ENCODE data around the gene APBB2.
"Not testable (repeated sequence)": the region's sequence is repeated elsewhere in the genome, so short reads cannot be mapped to it uniquely, and the experiment has no call there.

Gene APBB2

DNA sequence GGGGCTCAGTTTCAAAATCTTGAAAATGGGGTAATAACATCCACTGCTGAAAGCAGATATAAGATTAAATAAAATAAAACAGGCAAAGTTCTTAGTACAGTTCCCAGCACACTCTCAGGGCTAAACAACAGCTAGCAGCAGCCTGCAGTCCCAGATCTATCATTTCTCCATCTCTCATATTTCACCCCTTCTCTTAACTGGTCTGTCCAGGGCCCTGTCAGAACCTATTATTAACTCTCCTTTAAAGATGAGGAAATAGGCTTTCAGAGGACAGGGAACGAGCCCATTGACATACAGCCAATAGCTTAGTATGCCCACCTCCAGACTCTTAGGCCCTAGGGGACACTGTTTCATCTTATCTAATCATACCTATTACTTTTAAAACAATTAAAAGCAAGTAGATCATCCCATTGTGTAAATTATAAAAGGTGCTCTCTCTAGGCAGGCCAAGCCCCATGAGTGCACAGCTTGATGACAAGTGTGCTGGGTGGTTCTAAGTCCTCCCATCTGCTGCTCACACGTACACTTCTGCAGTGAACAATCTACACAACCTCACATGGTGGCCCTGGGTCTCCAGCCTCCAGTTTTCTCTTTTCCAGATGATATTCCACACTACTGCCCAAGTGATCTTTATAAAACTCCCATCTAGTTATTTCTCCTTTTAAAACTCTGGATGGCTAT, 119.0 kb downstream of the APBB2 start:
- DNase-seq: no peak

GRCh38 chr4:41092128-41092527, 122.2 kb downstream of the APBB2 start:
- DNase-seq: no peak

- DNase-seq: no peak
Observed at GRCh38 chr4:41081847-41082246, 132.5 kb downstream of the APBB2 start.

DNA sequence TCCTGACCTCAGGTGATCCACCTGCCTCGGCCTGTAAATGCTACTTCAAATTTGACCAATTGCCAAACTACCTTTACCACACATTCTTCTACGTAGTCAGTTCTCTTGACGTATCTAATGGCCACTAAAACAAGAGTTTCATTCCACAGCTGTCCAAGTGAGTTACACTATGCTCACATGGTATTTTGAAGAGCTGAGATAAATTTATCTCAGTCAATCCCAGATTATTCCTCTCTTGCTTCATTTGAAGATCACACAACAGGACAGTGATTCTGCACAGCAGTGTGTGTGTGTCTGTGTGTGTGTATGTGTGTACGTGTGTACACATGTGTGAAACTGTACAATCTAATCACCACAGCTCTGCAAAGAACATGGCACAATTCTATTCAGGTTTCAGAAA, 133.4 kb downstream of the APBB2 start:
- DNase-seq: no peak

DNA sequence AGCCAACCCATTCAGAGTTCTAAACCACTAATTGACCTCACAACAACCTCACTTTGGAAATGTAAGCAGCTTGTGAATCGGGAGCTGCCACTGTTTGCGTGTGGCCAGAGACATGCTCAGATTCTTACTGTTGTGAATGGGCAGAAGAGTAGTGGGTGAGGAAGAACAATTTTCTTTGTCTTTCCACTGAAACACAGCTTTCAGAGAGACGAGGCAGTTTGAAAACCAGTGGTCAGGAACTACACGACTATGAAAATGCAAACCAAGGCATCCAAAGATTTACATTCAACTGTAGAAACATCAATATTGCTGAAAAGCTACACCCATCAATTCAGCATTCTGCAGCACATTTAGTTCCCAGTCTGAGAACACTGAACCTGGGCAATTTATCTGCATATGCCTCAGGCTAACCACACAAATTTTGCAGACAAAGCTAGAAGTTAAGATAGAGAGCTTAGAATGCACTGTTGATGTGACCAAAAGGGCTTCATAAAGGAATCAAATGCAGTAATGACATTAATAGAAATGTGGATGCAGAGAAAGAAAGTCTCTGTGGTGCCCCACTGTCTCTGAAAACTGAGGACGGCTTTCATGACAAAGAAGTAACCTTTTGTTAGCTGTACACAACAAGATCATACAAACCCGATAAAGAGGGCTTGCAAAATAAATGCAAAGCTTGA, 134.3 kb downstream of the APBB2 start:
- no peak for DNase-seq

GRCh38 chr4:41077628-41078027, 136.7 kb downstream of the APBB2 start:
- no peak for DNase-seq

DNA sequence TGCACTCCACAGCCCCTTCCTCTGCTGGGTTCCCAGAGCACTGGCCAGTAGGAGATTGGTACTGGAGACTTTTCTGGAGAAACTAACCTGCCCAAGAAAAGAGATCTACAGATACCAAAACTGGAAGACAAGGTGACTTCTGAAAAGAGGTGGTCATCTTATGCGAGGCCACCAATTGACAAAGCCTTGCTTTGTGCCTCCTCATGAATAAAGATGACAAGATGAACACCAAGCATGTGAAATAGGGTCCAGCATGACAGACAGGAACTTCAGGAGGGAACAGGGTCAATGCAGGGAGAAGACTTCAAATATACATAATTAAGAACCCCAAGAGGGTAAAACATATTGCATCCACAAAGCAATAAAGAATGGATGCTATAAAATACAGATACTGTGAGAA, 137.9 kb downstream of the APBB2 start:
- no peak for DNase-seq

DNA sequence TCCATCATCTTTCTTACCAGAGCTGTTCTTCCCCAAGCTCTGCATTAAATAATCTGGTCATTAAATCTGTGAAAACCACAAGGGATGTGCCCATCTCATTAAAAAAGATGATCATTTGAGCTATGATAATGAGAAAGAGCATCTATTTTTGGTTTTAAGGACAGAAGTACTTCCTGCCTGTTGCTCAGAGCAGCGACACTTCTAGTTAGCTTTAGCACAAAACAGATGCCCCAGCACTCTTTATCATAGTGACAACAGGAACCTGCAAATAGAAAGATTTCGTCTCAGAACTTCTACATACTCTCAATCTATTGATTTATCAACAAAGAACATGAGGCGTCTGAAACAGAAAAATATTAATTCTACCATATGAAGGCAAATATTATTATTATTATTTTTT, 140.1 kb downstream of the APBB2 start:
- DNase-seq: no peak

- no peak for DNase-seq
Observed at GRCh38 chr4:41072021-41072777, 142.1 kb downstream of the APBB2 start.

DNA sequence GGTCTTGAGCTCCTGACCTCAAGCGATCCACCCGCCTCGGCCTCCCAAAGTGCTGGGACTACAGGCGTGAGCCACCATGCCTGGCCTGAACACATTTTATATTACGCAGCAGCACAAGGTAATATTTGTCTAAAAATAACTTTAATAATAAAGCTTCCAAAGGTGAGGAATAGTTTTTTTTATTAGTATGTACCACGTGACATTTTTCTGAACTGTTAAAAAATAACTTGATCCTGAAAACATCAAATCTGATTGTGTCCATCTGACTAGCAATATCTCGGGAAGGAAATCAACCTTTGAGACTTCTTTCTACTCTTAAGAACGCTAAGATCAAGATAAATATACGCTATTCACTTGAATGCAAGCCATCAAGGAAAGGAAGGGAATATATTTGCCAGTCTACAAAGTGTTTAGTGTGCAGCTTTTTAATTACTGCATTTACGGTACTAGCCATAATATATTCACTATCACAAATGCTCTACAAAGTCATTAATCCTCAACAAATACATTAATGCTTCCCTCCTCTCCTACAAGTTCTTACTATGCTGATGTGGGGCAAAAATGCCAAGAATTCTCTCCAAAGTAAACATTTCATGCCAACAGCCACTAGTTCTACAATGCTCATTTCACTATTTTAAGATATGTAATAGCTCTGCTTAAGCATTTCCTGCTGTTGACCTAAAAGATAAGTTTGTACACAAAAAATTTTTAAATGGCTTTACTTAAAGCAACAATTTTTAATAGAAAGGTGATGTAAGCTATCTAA, 143.6 kb downstream of the APBB2 start:
- DNase-seq: no peak

DNA sequence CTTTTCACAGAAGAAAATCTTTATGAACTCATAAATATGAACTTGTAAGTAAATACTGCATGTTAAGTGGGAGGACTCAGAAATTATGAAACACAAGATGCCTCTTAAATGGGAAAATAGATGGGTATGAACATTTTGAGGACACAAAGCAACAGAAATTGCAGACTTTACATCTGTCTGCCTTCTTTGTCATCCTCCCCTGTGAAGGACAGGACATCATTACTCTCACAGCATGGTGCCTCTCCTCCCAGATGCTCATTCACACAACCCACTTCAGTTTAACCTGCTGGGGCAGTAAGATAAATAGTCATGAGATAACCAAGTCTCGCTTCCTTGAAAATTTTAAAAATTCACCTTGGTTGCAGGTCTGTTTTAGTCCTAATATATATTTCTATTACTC, 144.5 kb downstream of the APBB2 start:
- DNase-seq: no peak

DNA sequence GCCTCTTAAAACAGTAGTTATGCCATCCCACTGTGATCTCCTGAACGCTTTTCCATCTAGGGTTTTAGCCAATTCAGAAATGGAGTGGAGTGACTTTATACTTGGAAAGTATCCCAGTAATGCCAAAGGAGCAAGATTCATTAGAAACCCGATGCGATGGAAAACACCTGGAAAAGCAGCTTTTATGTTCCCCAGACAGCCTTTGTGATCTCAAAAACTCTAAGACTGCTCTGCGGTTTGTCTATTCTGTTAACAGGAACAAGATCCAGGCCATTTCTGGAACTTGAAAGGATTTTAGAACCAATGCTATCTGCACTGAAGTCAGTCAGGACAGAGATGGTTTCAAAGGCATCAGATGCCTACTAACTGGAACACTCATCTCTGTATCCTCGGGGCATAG, 145.1 kb downstream of the APBB2 start:
- no peak for DNase-seq

DNA sequence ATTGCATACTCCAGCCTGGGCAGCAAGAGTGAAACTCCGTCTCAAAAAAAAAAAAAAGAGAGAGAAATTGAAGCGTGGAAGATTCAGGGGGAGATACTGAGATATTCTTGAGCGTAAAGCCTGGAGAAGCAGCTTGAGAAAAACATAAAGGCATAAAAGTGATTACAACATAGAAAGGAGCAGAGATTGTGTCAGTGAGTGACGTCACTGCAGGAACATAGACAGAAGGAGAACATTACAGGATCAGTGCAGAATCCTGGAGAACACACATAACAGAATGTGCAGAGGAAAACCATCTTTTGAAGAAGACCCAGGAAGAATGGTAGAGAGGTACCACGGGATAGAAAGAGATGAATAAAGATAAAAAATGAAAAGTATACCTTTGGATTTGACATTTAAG, 147.0 kb downstream of the APBB2 start:
- no peak for DNase-seq

DNA sequence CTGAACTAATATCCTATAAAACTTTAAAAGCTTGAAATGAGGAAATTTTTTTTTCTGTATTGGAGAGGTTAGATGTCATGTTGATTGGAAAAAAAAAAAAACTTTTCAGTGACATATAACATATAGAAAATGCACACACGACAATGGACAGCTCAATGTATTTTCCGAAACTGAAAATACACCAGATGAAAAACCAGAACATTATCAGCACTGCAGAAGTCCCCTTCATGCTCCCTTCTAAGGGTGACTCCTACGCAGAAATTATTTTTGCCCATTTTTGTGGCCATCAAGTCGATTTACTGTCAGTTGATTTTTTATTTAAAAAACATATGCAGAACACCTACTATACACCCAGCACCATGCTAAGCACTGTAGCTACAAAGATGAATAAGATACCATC, 148.3 kb downstream of the APBB2 start:
- no peak for DNase-seq

GRCh38 chr4:41065434-41066006, 148.8 kb downstream of the APBB2 start:
- no peak for DNase-seq

DNA sequence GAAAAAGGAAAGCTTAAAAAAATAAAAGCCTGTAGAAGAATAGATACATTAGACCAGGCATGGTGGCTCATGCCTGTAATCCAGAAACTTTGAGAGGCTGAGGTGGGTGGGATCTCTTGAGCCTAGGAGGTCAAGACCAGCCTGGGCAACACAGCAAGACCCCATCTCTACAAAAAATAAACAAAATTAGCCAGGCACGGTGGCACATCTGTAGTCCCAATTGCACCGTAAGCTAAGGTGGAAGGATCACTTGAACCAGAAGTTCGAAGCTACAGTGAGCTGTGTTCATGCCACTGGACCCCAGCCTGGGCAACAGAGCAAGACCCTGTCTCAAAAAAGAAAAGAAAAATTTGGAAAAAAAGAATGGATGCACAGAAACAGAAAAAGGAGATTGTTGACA, 149.4 kb downstream of the APBB2 start:
- DNase-seq: no peak

- DNase-seq: no peak
Observed at GRCh38 chr4:41061482-41062185, 152.7 kb downstream of the APBB2 start.

GRCh38 chr4:41060352-41061334, 153.7 kb downstream of the APBB2 start:
- DNase-seq: no peak

GRCh38 chr4:41059411-41059810, 154.9 kb downstream of the APBB2 start:
- not testable (repeated sequence) for DNase-seq

- no peak for DNase-seq
Observed at GRCh38 chr4:41058426-41058825, 155.9 kb downstream of the APBB2 start.

DNA sequence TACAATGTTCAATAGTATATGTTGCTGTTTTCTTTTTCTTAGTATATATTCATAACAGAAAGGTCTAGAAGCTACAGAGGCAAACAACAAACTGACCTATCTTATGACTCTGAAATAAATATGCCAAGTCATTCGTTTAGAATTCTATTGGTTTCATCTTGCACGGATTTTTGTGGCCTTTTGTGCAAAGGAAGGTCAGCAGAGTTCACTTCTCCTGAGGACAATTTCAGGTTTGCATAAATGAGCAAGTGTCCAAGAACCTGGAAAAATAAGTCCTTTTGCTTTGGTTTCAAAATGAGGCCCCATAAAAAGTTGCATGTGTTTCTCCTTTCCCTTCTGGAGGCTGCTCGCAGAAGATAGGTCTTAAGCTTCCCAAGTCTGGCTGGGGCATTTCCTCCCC, 156.9 kb downstream of the APBB2 start:
- no peak for DNase-seq
